ENCODE data around the gene ECSCR.

- TF ChIP-seq ZNF274 (IDR thresholded peaks at IDR 0.05; ENCODE audit: borderline replicate concordance, extremely low read depth, low read length): no peak
- no peak for TF ChIP-seq POLR2A (IDR thresholded peaks at IDR 0.05; ENCODE audit: control extremely low read depth in 1 of 2, low read depth in 2 of 2, low read length in 2 of 2)
- no peak for TF ChIP-seq RBBP5 (IDR thresholded peaks at IDR 0.05; ENCODE audit: borderline replicate concordance, low read depth, low read length)
- no peak for TF ChIP-seq NRF1 (IDR thresholded peaks at IDR 0.05; ENCODE audit: low read depth, low read length)
- no peak for TF ChIP-seq CTCF (IDR thresholded peaks at IDR 0.05; ENCODE audit: control extremely low read depth in 1 of 3, insufficient read depth in 1 of 3, low read depth in 1 of 3, low read length in 3 of 3)
- no peak for TF ChIP-seq USF2 (IDR thresholded peaks at IDR 0.05; ENCODE audit: low read length)
- TF ChIP-seq SUZ12 (IDR thresholded peaks at IDR 0.05; ENCODE audit: low read length): no peak
- TF ChIP-seq, protein P1, sequence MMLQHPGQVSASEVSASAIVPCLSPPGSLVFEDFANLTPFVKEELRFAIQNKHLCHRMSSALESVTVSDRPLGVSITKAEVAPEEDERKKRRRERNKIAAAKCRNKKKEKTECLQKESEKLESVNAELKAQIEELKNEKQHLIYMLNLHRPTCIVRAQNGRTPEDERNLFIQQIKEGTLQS (IDR thresholded peaks at IDR 0.05; ENCODE audit: insufficient read depth, low read depth, low read length): no peak
- TF ChIP-seq GABPA (IDR thresholded peaks at IDR 0.05; ENCODE audit: borderline replicate concordance, insufficient read depth, low read length): no peak
- TF ChIP-seq CBX8 (IDR thresholded peaks at IDR 0.05; ENCODE audit: borderline replicate concordance, low read depth, low read length): no peak
- no peak for TF ChIP-seq EGR1 (IDR thresholded peaks at IDR 0.05; ENCODE audit: borderline replicate concordance, low read depth, low read length)
Measured at GRCh38 chr5:139454568-139455290, 7.8 kb downstream of the ECSCR start.
